ENCODE measurements around the gene TRAF4.
"Not testable (repeated sequence)": the region's sequence is repeated elsewhere in the genome, so short reads cannot be mapped to it uniquely, and the experiment has no call there.

Gene TRAF4

GRCh38 chr17:28716740-28717577 lies 26.9 kb upstream of the TRAF4 start:
- DNase-seq: no peak

DNA sequence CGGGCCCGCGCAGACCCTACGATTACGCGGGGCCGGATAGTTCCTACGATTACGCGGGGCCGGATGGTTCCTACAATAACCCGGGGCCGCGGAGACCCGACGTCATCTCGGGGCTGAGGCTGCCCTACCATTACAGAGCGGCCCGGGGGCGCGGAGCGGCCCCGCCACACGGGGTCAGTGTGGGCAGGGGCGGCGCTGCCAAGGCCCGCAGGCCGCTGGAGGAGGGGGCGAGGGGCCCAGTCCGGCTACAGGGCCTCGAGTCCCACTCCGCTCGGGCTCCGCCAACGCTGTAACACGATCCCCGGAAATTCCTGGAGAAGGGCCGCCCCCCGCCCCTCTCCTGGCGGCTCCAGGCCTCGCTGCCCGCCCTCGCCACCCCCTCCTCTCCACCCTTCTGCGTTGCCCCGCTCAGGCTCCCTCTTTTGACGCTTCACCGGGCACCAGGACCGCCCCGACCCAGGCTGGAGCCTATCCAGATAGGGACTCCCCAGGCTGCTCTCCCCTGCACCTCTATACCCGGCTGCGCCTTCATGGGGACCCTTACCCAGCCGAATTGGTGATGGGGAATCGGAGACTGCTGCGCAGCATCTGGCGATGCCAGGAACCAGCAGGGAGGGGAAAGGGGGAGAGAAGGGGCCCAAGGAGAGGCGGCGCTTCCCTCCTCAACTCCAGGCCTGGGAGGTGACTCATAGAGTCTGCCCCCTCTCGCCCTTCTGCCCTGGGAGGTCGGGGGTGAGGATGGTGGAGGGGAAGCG lies 26.1 kb upstream of the TRAF4 start, which contains the start of gene RAB34:
Gene RAB34 (minus strand): TSS at position 291 of the 755 bp plus-strand sequence. CDS start 602 bp downstream, outside the sequence.
- DNase-seq: peak; percentile 63

DNA sequence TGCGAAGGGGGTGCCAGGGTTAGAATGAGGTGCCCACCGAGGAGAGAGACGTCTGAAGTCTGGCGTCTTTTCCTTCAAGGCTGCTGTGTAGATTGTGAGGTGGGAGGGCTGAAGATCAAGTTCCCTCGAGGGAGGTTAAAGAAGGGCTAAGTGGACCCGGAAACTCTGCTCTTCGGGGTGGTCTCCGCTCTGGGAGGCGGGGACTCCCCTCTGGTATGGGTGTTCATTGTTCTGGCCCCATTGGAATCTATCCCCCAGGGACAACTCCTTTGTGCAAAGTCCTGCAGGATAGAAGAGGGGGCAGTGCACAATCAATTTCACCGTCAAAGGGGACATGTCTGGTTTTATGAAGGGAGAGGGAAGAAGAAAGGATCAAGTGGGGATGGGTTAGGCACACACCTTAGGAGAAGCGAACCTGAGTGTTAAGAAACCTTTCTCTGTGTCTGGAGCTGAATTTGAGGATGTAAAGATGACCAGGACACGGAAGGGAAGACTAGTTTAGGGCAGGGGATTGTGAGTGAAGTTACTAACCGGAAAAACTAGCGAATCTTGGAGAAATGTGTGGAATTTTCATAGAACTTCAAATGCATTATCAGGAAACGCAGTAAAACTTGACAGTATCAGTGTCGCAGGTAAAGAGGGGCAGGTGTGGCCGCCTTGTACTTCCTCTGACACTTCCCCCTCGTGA lies 25.3 kb upstream of the TRAF4 start:
- no peak for DNase-seq

- DNase-seq: no peak
Observed at GRCh38 chr17:28719021-28719433, 24.8 kb upstream of the TRAF4 start.

DNA sequence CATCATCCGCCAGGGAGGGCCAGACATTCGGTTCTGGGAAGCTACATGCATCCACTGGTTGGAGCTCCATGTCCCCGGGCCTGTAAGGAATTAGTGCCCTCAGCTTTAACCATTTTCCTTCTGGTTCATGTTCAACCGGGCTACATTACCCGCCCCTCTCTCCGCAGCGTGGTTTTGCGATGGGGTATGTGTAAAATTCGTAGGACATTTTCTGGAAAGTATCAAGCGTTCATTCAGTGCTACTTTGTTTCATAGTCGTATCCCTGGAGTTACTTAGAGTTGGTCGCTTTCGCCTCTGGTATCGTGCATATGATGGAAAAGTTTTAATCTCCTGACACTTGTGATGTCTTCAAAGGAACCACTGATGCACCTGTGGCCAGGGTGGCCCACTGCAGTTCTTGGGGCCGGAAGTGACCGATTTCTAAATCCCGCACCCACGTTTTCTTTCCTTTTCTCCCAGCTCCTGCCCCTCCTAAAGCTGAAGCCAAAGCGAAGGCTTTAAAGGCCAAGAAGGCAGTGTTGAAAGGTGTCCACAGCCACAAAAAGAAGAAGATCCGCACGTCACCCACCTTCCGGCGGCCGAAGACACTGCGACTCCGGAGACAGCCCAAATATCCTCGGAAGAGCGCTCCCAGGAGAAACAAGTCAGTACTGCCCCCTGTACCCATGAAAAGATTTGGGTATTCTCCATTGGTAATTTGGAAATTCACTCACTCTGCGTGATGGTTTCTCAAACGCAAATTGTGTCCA lies 23.4 kb upstream of the TRAF4 start:
- DNase-seq: peak; percentile 65

- not testable (repeated sequence) for DNase-seq
Observed at GRCh38 chr17:28720997-28721329, 22.8 kb upstream of the TRAF4 start.

DNA sequence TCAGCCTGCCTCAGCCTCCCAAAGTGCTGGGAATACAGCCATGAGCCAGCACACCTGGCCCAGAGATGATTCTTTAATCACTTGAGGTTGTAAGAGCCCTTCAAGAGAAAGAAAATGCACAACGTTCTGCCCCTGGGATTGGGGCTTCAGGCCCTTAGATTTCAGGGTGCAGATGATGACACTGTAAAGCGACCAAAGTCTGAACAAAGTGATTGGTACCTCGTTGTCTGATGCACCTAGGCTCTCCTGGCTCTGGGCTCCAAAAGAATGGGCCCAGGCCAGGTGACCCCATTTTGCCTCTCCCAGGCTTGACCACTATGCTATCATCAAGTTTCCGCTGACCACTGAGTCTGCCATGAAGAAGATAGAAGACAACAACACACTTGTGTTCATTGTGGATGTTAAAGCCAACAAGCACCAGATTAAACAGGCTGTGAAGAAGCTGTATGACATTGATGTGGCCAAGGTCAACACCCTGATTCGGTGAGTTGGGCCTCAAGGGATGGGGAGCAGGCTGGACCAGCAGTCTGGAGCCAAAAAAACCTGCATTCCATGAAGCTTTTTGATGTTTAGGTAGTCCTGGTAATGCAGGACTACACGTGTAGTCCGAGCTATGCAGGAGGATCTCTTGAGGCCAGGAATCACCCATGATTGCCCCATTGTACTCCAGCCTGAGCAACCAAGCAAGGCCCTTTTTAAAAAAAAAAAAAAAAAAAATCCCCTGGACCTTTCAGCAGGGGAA lies 21.2 kb upstream of the TRAF4 start:
- DNase-seq: no peak

- no peak for DNase-seq
Observed at GRCh38 chr17:28723159-28723835, 20.5 kb upstream of the TRAF4 start.

- DNase-seq: not testable (repeated sequence)
Observed at GRCh38 chr17:28723836-28724499, 19.8 kb upstream of the TRAF4 start.

- DNase-seq: peak; percentile 40
Observed at GRCh38 chr17:28724500-28725165, 19.2 kb upstream of the TRAF4 start.

- DNase-seq: peak; percentile 73
Observed at GRCh38 chr17:28725166-28725659, 18.6 kb upstream of the TRAF4 start.

- DNase-seq: peak; percentile 88
Observed at GRCh38 chr17:28725660-28726225, 18.1 kb upstream of the TRAF4 start.

DNA sequence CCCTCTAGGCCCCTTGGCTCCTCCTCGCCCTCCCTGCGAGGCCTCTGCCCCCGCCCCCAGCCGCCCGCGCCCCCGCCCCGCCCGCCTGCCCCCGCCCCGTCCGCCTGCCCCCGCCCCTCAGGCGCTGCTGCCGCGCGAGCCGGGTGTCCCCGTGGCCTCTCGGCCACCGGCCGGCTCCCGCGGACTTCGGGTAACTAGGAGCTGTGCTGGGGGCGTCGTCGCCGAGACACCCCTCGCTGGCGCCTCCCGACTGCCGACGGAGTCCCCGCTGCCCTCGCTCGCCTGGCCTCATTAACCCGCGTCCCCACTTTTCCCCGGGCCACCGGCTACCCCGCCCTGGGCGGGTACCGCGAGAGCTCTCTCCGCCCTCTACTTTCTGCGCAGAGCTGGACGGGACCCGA lies 17.6 kb upstream of the TRAF4 start, which contains the start of gene TLCD1:
Gene TLCD1 (minus strand): TSS at position 8 of the 401 bp plus-strand sequence. CDS start 136 bp downstream, outside the sequence.
- DNase-seq: peak; percentile 87

DNA sequence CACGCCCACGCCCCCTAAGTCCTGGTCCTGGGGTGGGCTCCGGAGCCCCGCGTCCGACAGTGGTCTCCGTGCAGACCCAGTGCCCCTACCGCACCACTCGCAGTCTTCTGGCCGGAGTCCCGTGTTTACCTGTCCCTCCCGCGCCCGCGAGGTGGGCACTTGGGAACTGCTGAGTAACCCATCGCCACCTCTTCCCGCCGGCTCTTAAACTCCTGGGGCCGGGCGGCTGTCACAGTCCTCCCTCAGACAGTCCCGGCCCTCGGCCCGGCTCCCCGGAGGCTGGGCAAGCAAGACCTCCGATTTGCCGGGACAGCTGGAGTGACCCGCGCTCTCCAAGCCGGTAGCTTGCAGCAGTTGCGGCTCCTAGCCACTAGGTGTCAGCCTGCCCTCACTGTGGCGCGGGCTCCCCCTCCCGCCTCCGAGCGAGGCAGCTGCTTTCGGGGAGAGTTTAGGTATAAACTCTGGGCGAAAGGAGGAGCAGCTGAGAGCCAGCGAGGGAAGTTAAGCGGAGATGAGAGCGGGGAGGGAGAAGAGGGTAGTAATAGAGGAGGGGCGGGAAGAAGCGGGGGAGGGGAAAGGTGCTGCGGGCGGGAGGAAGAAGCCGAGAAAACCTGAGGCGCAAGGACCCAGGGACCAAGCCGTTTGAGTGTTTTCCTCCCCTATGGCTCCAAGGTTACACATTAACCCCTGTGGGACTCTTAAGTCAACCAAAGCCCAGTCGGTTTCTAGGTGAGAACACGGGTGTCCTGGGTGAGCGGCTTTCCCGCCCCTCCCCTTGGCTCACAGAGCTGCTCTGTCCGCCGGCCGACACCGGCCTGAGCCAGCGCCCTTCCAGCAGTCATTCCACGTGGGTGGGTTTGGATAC lies 17.0 kb upstream of the TRAF4 start:
- DNase-seq: peak; percentile 96

DNA sequence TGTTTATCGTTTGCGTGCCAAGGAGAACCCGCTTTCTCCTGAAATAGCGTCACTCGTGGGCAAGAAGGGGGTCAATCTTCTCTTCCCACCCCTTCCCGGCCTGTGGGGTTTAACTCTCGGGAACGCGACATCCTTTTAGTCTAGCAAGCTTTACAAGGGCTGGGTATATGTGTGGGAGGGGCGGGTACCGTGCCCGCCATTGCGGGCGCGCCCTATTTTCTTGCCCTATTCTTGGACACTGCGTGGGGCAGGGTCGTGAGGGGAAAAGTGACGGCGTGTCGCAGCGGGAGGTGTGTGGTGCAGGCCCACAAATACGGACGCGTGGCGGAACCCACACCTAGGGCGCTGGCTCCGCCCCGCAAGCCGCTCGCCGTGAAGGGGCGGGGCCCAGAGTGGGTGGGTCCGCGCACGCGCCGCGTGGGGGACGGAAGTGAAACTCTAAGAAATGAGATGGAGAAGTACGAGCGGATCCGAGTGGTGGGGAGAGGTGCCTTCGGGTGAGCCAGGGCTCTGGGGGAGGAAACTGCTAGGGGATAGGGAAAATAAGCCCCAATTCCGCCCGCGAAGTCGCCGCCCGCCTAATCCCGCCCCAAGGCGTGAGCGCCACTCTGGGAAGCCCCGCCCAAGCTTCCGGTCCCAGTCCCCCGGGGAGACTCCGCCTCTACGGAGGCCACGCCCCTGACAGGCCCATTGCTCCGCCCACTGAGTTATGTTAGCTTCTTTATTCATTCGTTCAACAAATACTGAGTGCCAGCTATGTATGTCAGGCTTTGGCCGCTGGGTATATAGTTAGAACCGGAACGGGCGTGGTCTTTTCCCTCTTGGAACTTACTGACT lies 15.2 kb upstream of the TRAF4 start, which contains the start of gene NEK8:
Gene NEK8 (plus strand): TSS at position 425 of the 837 bp plus-strand sequence. CDS start 26 bp downstream, at position 451.
- DNase-seq: peak; percentile 98

DNA sequence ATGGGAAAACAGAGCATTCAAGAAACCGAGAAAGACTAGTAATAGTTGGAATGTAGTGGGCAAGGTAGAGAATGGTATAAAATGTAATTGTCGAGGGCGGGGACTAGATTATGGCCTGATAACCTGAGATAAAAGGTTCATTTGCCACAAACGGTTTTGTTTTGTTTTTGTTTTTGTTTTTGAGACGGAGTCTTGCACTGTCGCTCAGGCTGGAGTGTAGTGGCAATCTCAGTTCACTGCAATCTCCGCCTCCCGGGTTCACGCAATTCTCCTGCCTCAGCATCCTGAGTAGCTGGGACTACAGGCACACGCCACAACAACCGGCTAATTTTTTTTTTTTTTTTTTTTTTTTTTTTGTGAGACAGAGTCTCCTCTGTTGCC lies 13.9 kb upstream of the TRAF4 start:
- DNase-seq: no peak

DNA sequence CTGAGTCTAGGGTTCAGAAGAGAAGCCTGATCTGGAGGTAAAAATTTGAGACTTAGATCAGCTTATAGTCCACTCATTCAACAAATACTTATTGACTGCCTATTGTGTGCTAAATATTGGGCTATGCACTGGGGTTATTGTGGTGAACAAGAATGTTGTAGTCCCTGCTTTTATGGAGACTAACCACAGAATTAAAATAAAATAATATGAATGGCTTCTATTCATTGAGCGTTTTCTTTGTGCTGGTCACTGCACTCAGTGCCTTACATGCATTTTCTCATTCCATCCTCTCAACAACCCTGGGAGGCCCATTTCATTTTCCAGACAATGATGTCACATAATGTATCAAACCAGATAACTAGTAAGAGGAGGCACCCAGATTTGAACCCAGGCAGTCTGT lies 10.5 kb upstream of the TRAF4 start:
- no peak for DNase-seq
